NB4 (cell line): ENCODE results near the gene ADAMTS8.

ENCODE experiments used
- DNase-seq: peaks from one replicate; pipeline ENCODE4 v3.0.0; 2010; ENCODE audit warnings: low read depth
- H3K4me3 ChIP-seq: one replicate; pipeline ENCODE4 v1.5.1; 2011; ENCODE audit warnings: mild to moderate bottlenecking, low read depth, low read length, moderate library complexity
- CTCF ChIP-seq: IDR thresholded peaks from one replicate; pipeline ENCODE4 v1.5.1; 2012; ENCODE audit warnings: low read depth, low read length
- MYC ChIP-seq: IDR thresholded peaks from 2 replicates; pipeline ENCODE4 v1.6.1; 2011; ENCODE audit warnings: low read depth, low read length
- POLR2A ChIP-seq: IDR thresholded peaks from 2 replicates; pipeline ENCODE4 v1.6.1; 2011; ENCODE audit warnings: mild to moderate bottlenecking; ENCODE audit not compliant: insufficient read length; ENCODE audit errors: extremely low read depth
- TF ChIP-seq, protein P1 (sequence below): IDR thresholded peaks from 2 replicates; pipeline ENCODE4 v1.6.1; 2011; ENCODE audit warnings: low read depth, low read length

The ADAMTS8 gene

DNA sequence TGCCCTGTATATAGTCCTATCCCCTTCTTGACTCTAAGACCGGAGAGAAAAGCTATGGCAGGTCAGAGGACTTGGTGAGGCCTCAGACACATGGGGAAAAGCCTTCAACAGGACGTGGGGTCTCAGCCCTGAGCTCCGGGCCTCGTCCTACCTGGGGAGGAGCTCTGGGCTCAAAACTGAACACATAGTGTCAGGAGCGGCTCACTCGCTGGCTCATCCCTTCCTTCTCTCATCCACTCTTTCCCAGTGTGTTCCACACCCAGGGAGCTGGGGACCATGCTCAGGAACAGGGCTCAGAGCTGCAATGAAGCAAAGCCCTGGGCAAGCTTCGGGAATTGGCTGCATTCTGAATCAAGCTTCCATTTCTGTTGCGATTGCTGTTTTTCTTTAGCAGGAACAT is 34.5 kb upstream of the ADAMTS8 start:
- TF ChIP-seq MYC, result no peak
- no peak for DNase-seq
- no peak overlapping the region for H3K4me3 ChIP-seq

DNA sequence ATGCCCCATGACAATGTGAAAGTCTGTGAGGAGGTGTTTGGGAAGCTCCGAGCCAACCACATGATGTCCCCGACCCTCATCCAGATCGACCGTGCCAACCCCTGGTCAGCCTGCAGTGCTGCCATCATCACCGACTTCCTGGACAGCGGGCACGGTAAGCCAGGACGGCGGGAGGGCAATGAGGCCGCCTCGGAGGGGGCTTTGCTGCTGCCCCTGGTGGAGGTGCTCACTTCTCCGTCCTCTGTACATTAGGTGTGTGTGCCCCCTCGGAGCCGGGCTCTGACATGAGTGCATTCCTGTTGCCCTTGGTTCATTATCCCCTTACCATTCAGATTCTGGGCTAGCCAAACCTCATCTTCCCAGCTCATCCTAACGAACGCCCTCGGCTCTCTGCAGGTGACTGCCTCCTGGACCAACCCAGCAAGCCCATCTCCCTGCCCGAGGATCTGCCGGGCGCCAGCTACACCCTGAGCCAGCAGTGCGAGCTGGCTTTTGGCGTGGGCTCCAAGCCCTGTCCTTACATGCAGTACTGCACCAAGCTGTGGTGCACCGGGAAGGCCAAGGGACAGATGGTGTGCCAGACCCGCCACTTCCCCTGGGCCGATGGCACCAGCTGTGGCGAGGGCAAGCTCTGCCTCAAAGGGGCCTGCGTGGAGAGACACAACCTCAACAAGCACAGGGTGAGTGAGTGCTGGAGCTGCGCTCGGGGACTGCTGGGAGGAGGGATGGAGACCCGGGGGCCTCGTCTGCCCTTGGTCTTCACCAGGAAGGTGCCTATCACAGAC is 33.9 kb upstream of the ADAMTS8 start:
- TF ChIP-seq, protein P1, sequence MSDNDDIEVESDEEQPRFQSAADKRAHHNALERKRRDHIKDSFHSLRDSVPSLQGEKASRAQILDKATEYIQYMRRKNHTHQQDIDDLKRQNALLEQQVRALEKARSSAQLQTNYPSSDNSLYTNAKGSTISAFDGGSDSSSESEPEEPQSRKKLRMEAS, result peak; percentile 33; the same call in 1 of the 2 replicates
- TF ChIP-seq POLR2A, result no peak
- DNase-seq, result no peak
- no peak overlapping the region for H3K4me3 ChIP-seq

DNA sequence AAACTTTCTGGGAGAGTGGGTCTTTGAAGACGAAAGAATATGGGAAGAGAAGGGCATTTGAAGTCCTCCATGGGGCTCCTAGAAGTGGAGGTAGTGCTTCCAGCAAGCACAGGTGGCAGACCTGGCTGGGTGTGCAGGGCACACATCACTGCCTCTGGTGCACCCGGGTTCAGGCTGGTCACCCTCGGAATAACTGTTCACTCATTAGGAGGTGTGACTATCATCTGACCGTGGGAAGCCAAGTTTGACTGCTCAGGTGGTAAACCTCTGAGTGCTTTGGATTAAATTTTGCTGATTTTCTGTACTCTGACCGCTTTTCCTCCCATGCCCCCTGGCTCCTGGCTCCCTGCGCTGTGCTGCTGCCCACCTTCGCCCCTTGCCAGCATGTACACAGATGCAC is 31.1 kb upstream of the ADAMTS8 start:
- no peak for DNase-seq
- TF ChIP-seq MYC, result no peak
- TF ChIP-seq POLR2A, result no peak
- no peak for TF ChIP-seq CTCF
- TF ChIP-seq, protein P1, result no peak
- no peak overlapping the region for H3K4me3 ChIP-seq

GRCh38 chr11:130458410-130458729 is 30.0 kb upstream of the ADAMTS8 start:
- TF ChIP-seq POLR2A (no peak), CTCF (no peak)
- TF ChIP-seq, protein P1, result no peak
- no peak for DNase-seq
- no peak overlapping the region for H3K4me3 ChIP-seq

DNA sequence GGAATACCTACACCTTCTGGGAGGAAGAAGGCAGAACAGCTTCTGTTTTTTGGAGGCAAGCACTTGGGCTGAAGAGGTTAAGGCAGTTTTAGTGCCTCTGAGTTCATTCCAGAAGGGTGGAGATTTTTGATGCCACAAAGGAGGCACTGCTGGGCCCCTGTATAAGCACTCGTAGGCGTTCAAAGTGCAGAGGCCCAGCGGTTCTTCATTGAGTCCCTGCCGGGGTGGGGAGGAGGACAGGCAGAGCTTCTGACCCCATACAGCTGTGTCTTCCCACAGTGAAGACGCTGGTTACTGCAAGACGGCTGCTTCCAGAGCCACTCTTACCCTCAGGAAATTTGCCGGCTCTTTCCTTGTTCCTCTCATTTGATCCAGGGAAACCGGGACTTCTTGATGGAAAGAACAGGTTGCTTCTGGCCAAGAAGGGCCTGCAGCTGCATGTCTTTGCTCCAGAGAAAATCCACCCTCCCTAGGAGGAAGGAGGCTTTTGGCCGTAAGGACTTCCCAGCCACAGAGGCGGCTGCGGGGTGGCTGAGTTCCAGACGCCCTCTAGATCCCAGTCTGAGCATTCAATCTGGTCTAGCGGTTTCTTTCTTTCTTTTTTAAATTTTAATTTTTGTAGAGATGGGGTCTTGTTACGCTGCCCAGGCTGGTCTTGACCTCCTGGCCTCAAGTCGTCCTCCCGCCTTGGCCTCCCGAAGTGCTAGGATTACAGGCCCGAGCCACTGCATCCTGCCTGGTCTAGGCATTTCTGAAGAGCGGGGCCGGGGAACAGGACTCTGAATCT is 29.4 kb upstream of the ADAMTS8 start:
- no peak for DNase-seq

GRCh38 chr11:130456286-130456685 is 27.9 kb upstream of the ADAMTS8 start:
- DNase-seq, result no peak
- TF ChIP-seq MYC (no peak), POLR2A (no peak), CTCF (no peak)
- TF ChIP-seq, protein P1, result no peak
- H3K4me3 ChIP-seq, result no peak overlapping the region

More for the DNA sequence above, 29.4 kb upstream of the ADAMTS8 start:
- TF ChIP-seq, protein P1, result no peak
- TF ChIP-seq MYC (no peak), CTCF (no peak), POLR2A (no peak)
- H3K4me3 ChIP-seq, result no peak overlapping the region
